Lower leg skin (tissue), 4 donors: ENCODE data around the gene ABCA4. TPM values are rescaled to one million over a fixed set of nuclear protein-coding genes. Genes with fewer than 3 reads are reported as not detected.
A peak's percentile ranks its signal among the peaks of the same experiment; 100 is the strongest.

Experiments
- DNase-seq, 2 donors: peaks; one replicate each; pipeline ENCODE4 v3.0.0-alpha.2; 2019; ENCODE audit warnings: low spot score in 2 of 2
- H3K4me3 ChIP-seq: fragments of 200-600 bp; sonication (generic); 2 replicates; pipeline ENCODE4 v1.5.1; 2017; ENCODE audit warnings: mild to moderate bottlenecking, low read depth; ENCODE audit not compliant: poor library complexity, severe bottlenecking
- POLR2A ChIP-seq, 2 donors: fragments of 450-650 bp; IDR thresholded peaks; one replicate each; pipeline ENCODE4 v1.6.1; 2016 to 2017; ENCODE audit warnings: antibody characterized with exemption in 2 of 2, mild to moderate bottlenecking in 1 of 2, moderate library complexity in 1 of 2
- WGBS, 2 donors: methylation state at CpG; one replicate each; pipeline ENCODE4 v1.1.5; 2018; 5-methylcytosine and 5-hydroxymethylcytosine counted together
- intact Hi-C: fragments of 100-400 bp; cut with DNase I; formaldehyde crosslinking; loops from one replicate; pipeline ENCODE4 v1.15.0; 2023; ENCODE audit warnings: low total_unique reads
- total RNA-seq, 4 donors: library from RNA; depleted of rRNA; stranded (reverse); fragments of >200 nt; gene quantifications; one replicate each; pipeline ENCODE4 v1.1.0, GENCODE V29; 2016
- TF ChIP-seq, protein P1 (sequence below), 3 donors: fragments of 450-650 bp; IDR thresholded peaks; one replicate each; pipeline ENCODE4 v1.5.1; 2016; ENCODE audit warnings: antibody characterized with exemption in 3 of 3, mild to moderate bottlenecking in 3 of 3, moderate library complexity in 2 of 3

Gene ABCA4
- total RNA-seq, 4 donors from 2014 or later, result 0.46 to 5.3 (median 3.8) TPM

DNA sequence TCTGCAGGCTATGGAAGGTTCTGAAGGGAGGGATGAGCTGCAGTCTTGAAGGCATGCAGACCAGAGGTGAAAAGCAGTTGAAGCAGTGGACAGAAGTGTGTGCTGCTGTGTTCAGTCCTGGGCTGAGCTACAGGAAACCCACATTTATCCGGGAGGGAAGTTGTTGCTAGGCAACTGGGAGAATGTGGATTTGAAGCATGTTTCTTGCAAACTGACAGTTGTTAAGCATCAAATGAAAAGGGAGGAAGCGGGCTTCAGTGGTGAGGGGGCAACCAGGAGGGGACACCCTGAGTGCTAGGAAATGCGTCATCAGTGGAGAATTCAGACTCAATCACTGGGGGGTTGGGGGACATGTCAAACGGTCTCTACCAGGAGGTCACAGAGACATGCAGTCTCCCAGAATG, 28.7 kb downstream of the ABCA4 start:
- DNase-seq, result no peak
- intact Hi-C loops, result no loop called here
- WGBS, 2 donors, result 53 to 54% methylated on average over 4 of the region's 4 CpGs
- H3K4me3 ChIP-seq, result no peak overlapping the region
- TF ChIP-seq, protein P1, sequence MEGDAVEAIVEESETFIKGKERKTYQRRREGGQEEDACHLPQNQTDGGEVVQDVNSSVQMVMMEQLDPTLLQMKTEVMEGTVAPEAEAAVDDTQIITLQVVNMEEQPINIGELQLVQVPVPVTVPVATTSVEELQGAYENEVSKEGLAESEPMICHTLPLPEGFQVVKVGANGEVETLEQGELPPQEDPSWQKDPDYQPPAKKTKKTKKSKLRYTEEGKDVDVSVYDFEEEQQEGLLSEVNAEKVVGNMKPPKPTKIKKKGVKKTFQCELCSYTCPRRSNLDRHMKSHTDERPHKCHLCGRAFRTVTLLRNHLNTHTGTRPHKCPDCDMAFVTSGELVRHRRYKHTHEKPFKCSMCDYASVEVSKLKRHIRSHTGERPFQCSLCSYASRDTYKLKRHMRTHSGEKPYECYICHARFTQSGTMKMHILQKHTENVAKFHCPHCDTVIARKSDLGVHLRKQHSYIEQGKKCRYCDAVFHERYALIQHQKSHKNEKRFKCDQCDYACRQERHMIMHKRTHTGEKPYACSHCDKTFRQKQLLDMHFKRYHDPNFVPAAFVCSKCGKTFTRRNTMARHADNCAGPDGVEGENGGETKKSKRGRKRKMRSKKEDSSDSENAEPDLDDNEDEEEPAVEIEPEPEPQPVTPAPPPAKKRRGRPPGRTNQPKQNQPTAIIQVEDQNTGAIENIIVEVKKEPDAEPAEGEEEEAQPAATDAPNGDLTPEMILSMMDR (IDR thresholded peaks at IDR 0.05), result no peak
- TF ChIP-seq POLR2A (IDR thresholded peaks at IDR 0.05), result no peak

DNA sequence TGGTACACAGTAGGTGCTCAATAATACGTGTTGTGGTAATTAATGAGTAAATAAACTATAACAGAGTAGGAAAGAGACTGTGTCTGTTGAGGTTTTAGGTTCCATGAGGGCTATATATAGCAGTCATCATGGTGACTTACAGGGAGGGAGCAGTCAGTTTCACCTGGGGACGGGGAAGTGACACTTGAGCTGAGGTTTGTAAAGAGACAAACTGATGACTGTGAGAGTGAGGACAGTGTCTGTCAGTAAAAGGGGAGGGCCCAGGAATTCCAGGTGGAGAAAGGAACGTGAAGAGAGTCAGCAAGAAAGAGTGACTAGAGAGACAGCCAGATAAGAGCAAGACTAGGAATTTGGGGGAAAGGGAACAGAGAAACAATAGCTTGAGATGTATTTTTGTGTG, 30.2 kb downstream of the ABCA4 start:
- TF ChIP-seq, protein P1 (IDR thresholded peaks at IDR 0.05), result no peak
- no peak for TF ChIP-seq POLR2A (IDR thresholded peaks at IDR 0.05)
- WGBS, 2 donors, result 89 to 91% methylated on average over 3 of the region's 3 CpGs
- intact Hi-C loops, result no loop called here
- no peak overlapping the region for H3K4me3 ChIP-seq
- no peak for DNase-seq

DNA sequence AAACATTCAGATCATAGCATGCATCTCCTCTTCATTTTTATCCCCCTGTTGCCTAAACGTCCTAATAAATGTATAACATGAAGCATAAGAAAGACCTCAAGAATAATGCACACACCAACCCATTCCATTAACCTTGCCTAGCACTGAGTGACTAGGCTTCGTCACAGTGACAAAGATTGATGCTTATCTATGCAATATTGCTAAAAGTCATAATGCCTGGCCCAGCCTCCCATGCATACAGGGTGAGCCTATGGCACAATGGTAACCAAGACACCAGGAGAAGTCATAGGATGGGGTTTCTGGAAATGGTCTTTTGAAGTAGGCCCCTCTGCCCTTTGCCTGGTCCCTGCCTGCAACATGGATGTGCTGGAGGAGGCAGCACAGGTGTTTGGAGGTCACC, 33.8 kb downstream of the ABCA4 start:
- WGBS, 2 donors, result 67 to 81% methylated on average over 2 of the region's 2 CpGs
- DNase-seq, result no peak
- H3K4me3 ChIP-seq, result no peak overlapping the region
- TF ChIP-seq POLR2A (IDR thresholded peaks at IDR 0.05), result no peak
- TF ChIP-seq, protein P1 (IDR thresholded peaks at IDR 0.05), result no peak
- intact Hi-C loops, result no loop called here

DNA sequence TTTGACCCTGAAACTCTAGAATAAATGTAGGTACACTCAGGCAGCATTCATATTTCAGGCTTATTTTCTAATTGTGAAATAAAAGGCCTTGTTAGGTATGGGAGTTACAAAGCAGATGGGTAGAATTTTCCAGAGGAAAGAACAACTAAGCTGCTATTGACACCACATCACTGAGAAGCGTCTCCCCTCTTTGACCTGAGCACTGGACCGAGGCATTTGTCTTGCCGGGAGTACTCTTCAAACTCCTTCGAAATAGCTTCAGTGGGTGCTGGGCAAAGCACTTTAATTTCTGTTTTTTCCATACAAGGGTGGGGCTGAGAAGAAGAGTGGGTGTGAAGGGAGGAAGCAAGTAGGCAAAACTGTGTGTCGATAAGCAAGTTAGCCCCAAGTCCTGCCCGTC, 36.4 kb downstream of the ABCA4 start:
- TF ChIP-seq, protein P1 (IDR thresholded peaks at IDR 0.05), result no peak
- no peak for TF ChIP-seq POLR2A (IDR thresholded peaks at IDR 0.05)
- WGBS, 2 donors, result 74 to 82% methylated on average over 6 of the region's 6 CpGs
- H3K4me3 ChIP-seq, result no peak overlapping the region
- intact Hi-C loops, result no loop called here
- DNase-seq, result peak in 1 of 2 donors; percentile 36

DNA sequence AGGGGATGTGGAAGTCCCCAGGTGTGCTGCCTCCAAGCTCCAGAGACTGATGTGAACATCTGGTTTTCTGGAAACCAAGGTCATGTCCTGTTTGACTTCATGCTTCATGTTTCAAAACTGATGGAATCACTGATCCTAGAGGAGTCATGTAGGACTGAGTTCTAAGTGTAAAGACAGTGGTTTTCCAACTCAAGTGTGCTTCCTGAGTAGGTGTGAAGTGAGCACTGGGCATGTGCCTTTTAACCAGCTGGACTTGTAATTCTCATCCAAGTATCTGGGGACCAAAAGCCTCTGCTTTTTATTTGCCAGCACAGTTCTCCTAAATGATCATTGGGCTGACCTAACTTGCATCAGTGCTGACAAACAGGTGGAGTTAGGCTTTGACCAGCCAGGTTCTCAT, 36.9 kb downstream of the ABCA4 start:
- TF ChIP-seq, protein P1 (IDR thresholded peaks at IDR 0.05), result no peak
- TF ChIP-seq POLR2A (IDR thresholded peaks at IDR 0.05), result no peak
- peak in 1 of 2 donors; percentile 40 for DNase-seq
- H3K4me3 ChIP-seq, result no peak overlapping the region
- intact Hi-C loops, result no loop called here

DNA sequence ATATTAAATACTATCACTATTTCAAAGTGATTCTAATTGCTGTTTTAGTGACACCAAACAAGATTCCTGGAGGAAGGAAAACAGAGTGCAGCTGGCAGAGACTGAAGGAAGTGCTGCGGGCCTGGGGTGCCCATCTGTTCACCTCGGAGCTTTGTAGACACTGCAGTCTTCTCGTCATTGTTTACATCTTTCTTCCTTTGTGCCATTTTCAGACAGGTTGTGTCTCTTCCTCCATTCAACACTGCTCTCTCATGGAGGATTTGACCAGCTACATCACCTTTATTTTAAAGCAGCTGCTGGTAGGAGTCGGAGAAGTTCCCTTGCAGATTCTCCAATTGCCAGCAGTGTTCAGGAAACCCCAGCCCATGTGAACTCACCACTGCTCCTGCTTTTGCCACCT, 37.3 kb downstream of the ABCA4 start:
- 47 to 60% methylated on average over 4 of the region's 4 CpGs for WGBS, 2 donors
- TF ChIP-seq, protein P1 (IDR thresholded peaks at IDR 0.05), result no peak
- no peak for TF ChIP-seq POLR2A (IDR thresholded peaks at IDR 0.05)
- no peak overlapping the region for H3K4me3 ChIP-seq
- intact Hi-C loops, result no loop called here
- DNase-seq, result peak in 1 of 2 donors; percentile 28
